OCI-LY7 (cell line): ENCODE results near the gene ARIH2. TPM values are rescaled to one million over a fixed set of nuclear protein-coding genes. Genes with fewer than 3 reads are reported as not detected.

Experiments
- BruUV-seq: library from RNA; stranded (reverse); fragments of 400-500 nt; replicated peaks from 2 replicates; lab custom pipeline; 2021; lab: Mats Ljungman, UMichigan
- CTCF ChIA-PET: fragments of 300-600 bp; sonication (Branson Sonifier 250); formaldehyde crosslinking; loops from one replicate; lab custom pipeline; 2022; ENCODE audit warnings: antibody characterized with exemption; ENCODE audit not compliant: unreplicated experiment; lab: Charles Lee
- POLR2A ChIA-PET: fragments of 300-600 bp; sonication (Branson Sonifier 250); formaldehyde crosslinking; loops from one replicate; lab custom pipeline; 2022; ENCODE audit warnings: antibody characterized with exemption; lab: Charles Lee
- DNase-seq: peaks from one replicate; pipeline ENCODE4 v3.0.0-alpha.2; 2015; ENCODE audit warnings: low spot score
- H2AFZ ChIP-seq: fragments of 200-600 bp; sonication (generic), shearing (Covaris generic); 2 replicates; pipeline ENCODE4 v1.6.1; 2014; ENCODE audit warnings: mild to moderate bottlenecking, antibody characterized with exemption, low read length, moderate library complexity
- H3K27ac ChIP-seq: fragments of 200-600 bp; sonication (generic); 2 replicates; pipeline ENCODE4 v1.5.1; 2014; ENCODE audit warnings: mixed run types, low read depth, mild to moderate bottlenecking, moderate library complexity, low read length, inconsistent platforms; ENCODE audit not compliant: poor library complexity, severe bottlenecking
- H3K36me3 ChIP-seq: fragments of 200-600 bp; sonication (generic); 2 replicates; pipeline ENCODE4 v1.6.1; 2014; ENCODE audit warnings: mild to moderate bottlenecking, antibody characterized with exemption, low read length, moderate library complexity, mixed read lengths; ENCODE audit not compliant: insufficient read depth
- H3K4me1 ChIP-seq: fragments of 200-600 bp; sonication (generic); 2 replicates; pipeline ENCODE4 v1.5.1; 2014; ENCODE audit warnings: mild to moderate bottlenecking, low read length; ENCODE audit not compliant: insufficient read depth, poor library complexity, severe bottlenecking
- H3K4me2 ChIP-seq: fragments of 200-600 bp; sonication (generic); 2 replicates; pipeline ENCODE4 v1.6.1; 2014; ENCODE audit warnings: mild to moderate bottlenecking, low read length
- H3K4me3 ChIP-seq: fragments of 200-600 bp; sonication (generic); 2 replicates; pipeline ENCODE4 v1.5.1; 2014; ENCODE audit warnings: mild to moderate bottlenecking, low read depth, low read length; ENCODE audit not compliant: poor library complexity, severe bottlenecking
- H3K79me2 ChIP-seq: fragments of 200-600 bp; sonication (generic); 2 replicates; pipeline ENCODE4 v1.6.1; 2016; ENCODE audit warnings: low read depth, mild to moderate bottlenecking, low read length, moderate library complexity, mixed read lengths; ENCODE audit not compliant: insufficient read depth
- H3K9me2 ChIP-seq: fragments of 200-600 bp; sonication (generic); 2 replicates; pipeline ENCODE4 v1.6.1; 2016; ENCODE audit warnings: mild to moderate bottlenecking, low read length, mixed read lengths; ENCODE audit not compliant: insufficient read depth
- H3K9me3 ChIP-seq: fragments of 200-600 bp; sonication (generic); 2 replicates; pipeline ENCODE4 v1.6.1; 2014; ENCODE audit warnings: mild to moderate bottlenecking, mixed run types, low read length, mixed read lengths
- H4K20me1 ChIP-seq: fragments of 200-600 bp; sonication (generic); 2 replicates; pipeline ENCODE4 v1.6.1; 2014; ENCODE audit warnings: mild to moderate bottlenecking, antibody characterized with exemption, low read length, moderate library complexity, mixed read lengths; ENCODE audit not compliant: insufficient read depth
- CTCF ChIP-seq: fragments of 200-600 bp; sonication (generic); conservative IDR thresholded peaks from 2 replicates; pipeline ENCODE4 v1.5.1; 2014; ENCODE audit warnings: mild to moderate bottlenecking, antibody characterized with exemption, low read length, moderate library complexity, mixed read lengths
- EZH2phosphoT487 ChIP-seq: fragments of 200-600 bp; sonication (generic); IDR thresholded peaks from 2 replicates; pipeline ENCODE4 v1.6.1; 2018; ENCODE audit warnings: low read depth, borderline replicate concordance, mild to moderate bottlenecking, mixed run types, antibody characterized with exemption, low read length, moderate library complexity, mixed read lengths
- intact Hi-C: fragments of 100-400 bp; cut with micrococcal nuclease; formaldehyde crosslinking; loops from one replicate; pipeline ENCODE4 v1.10.0; 2022; ENCODE audit not compliant: unreplicated experiment
- total RNA-seq, 2 experiments: library from RNA; depleted of rRNA in 1 of 2; stranded (reverse); fragments of >200 nt in 1 of 2; shearing (Covaris generic) in 1 of 2; gene quantifications; 2 replicates each; pipeline ENCODE4 v1.2.3, GENCODE V29; 2014 to 2022

Gene ARIH2
- total RNA-seq, 2 experiments from 2014 or later, result 124 to 131 TPM

DNA sequence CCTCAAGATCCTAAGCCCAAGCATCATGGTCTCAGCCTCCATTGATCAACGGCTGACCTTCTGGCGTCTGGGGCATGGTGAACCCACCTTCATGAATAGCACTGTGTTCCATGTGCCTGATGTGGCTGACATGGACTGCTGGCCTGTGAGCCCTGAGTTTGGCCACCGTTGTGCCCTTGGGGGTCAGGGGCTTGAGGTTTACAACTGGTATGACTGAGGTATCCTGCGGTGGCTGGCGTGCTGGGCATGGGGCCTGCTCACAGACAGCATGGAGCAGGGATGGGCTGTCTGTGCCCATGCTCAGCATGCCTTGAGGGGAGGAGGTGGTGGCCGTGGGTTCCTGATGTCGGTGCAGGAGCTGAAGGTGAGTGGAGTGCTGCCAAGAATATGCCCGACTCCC is 96.4 kb downstream of the ARIH2 start:
- intact Hi-C loops, result no loop called here
- peaks cover 55% of the 10 kb centered on the region for H3K36me3 ChIP-seq
- DNase-seq, result no peak
- peaks cover 22% of the 10 kb centered on the region for H3K4me1 ChIP-seq
- H3K4me2 ChIP-seq, result no peak overlapping the region
- no peak overlapping the region for H3K4me3 ChIP-seq
- no peaks in the 10 kb centered on the region for H4K20me1 ChIP-seq
- TF ChIP-seq EZH2phosphoT487 (no peak), CTCF (no peak)
- no peak overlapping the region for H2AFZ ChIP-seq
- CTCF ChIA-PET, result no interaction called here
- BruUV-seq, result no TSS peak
- H3K9me3 ChIP-seq, result no peaks in the 10 kb centered on the region
- H3K9me2 ChIP-seq, result no peaks in the 10 kb centered on the region
- POLR2A ChIA-PET, result no interaction called here
- H3K27ac ChIP-seq, result no peak overlapping the region
- H3K79me2 ChIP-seq, result peaks cover 9% of the 10 kb centered on the region; the same call in 1 of the 2 replicates

GRCh38 chr3:49015765-49016164 is 97.1 kb downstream of the ARIH2 start:
- Histone ChIP-seq H3K27ac (no peak overlapping the region), H2AFZ (no peak overlapping the region), H3K4me3 (no peak overlapping the region), H3K9me2 (no peaks in the 10 kb centered on the region), H3K36me3 (peaks cover 55% of the 10 kb centered on the region), H3K4me1 (peaks cover 22% of the 10 kb centered on the region), H3K9me3 (no peaks in the 10 kb centered on the region), H4K20me1 (no peaks in the 10 kb centered on the region), H3K79me2 (peaks cover 16% of the 10 kb centered on the region; the same call in 1 of the 2 replicates), H3K4me2 (no peak overlapping the region)
- POLR2A ChIA-PET, result no interaction called here
- CTCF ChIA-PET, result no interaction called here
- intact Hi-C loops, result no loop called here
- DNase-seq, result no peak
- no peak for TF ChIP-seq EZH2phosphoT487
- no peak for TF ChIP-seq CTCF
- BruUV-seq, result no TSS peak

DNA sequence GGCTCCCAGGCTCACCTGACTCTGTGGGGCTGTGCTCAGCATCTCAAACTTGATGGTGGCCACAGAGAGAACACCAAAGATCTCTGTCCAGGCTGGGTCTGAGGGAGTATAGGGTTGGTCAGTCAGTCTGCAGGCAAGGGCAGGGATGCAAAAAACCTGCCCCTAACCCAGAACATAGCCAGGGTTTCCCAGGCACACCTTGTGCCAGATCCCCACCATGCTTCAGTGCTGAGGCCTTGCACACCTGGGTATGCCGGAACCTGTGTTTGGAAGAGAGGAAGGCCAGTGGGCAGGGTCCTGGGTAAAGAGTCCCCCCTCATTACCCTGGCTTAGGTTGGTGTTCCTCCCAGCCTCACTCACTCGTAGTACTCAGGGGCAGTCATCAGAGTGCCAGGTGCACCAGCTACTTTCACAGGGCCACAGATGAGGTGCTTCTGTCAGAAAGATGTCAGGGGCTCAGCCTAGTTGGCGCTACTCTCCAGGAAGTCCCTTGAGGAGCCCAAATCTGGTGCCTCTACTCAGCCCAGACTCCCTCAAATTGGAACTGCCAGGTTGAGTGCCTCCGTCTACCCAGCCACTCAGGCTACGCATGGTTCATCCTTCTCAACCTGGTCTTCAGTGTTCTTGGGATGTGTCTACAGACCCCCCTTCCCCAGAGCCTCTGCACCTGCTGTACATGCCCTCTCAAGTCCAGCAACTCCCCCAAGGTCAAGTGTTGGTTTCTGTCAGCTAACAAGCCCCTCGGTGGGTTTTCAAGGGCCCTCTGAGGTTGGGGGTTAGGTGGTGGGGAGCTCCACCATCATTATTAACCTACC is 98.0 kb downstream of the ARIH2 start:
- no peaks in the 10 kb centered on the region for H3K9me3 ChIP-seq
- no peak overlapping the region for H3K27ac ChIP-seq
- no peak for TF ChIP-seq EZH2phosphoT487
- no peak for TF ChIP-seq CTCF
- H3K4me2 ChIP-seq, result no peak overlapping the region
- no peaks in the 10 kb centered on the region for H3K9me2 ChIP-seq
- DNase-seq, result no peak
- H3K36me3 ChIP-seq, result peaks cover 53% of the 10 kb centered on the region
- no peaks in the 10 kb centered on the region for H4K20me1 ChIP-seq
- peaks cover 22% of the 10 kb centered on the region for H3K4me1 ChIP-seq
- no peak overlapping the region for H3K4me3 ChIP-seq
- peaks cover 20% of the 10 kb centered on the region; the same call in 1 of the 2 replicates for H3K79me2 ChIP-seq
- intact Hi-C loops, result no loop called here
- H2AFZ ChIP-seq, result no peak overlapping the region
- ChIA-PET CTCF (interaction anchor here (1.1 kb wide), 1 partner anchor 9 kb away, joined by 3 read pairs; the partner anchor contains the start of gene WDR6), POLR2A (interaction anchor here (0.5 to 2.0 kb wide), 2 partner anchors 10 to 1482 kb away, joined by 4 to 9 read pairs; partner anchors contain the start of gene WDR6)
- BruUV-seq, result no TSS peak
